Left renal pelvis (tissue), 4 donors: Measurements from ENCODE around the gene KLK3. TPM values are rescaled to one million over a fixed set of nuclear protein-coding genes. Genes with fewer than 3 reads are reported as not detected.

Source experiments
- DNase-seq, 4 donors: peaks; one replicate each; pipeline ENCODE4 v3.0.0-alpha.2; 2013; ENCODE audit warnings: low read depth in 4 of 4, low spot score in 3 of 4
- polyA plus RNA-seq, 4 donors: library from polyadenylated mRNA; unstranded; fragments of 120-200 nt; gene quantifications; one replicate each; pipeline ENCODE4 v1.2.1, GENCODE V29; 2013; ENCODE audit not compliant: insufficient read length in 4 of 4

The KLK3 gene
- polyA plus RNA-seq, 4 donors, result 0.47 to 0.88 (median 0.66) TPM; not detected in 1

DNA sequence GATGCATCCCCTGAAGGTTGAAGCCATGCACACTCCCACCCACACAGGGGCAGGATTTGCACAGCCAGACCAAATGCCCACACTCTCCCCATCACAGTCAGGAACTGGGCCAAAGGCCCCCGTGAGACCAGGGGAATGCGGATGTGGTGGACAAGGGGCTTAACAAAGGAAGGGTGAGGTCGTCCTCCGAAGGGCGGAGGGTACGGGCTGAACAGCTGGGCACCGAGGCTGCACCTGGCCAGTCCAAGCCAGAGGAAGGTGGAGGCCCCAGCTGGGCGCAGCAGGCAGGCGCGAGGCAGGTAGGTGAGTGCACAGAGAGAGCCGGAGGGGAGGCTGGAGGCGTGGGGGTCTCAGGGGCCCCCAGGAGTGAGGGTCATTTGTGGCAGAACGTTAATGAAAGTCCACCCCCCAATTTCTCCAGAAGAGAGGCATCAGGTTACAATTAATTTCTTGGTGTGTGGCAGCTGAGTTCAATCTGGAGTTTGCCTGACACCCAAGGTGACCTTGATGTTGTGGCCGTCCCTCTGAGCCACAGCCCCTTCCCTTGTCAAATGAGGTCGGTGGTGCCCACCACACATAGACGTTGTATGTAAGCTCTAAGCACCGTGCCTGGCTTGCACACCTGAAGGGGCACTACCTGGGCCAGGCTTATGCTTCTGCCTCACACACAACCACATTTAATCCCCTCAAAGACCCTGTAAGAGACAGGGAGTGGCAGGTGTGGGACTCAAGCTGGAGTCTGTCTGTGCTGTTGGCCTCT, 24.3 kb upstream of the KLK3 start:
- no peak for DNase-seq

GRCh38 chr19:50831026-50831396, 23.7 kb upstream of the KLK3 start:
- no peak for DNase-seq

GRCh38 chr19:50832666-50833065, 22.0 kb upstream of the KLK3 start:
- no peak for DNase-seq

GRCh38 chr19:50833117-50833801, 21.5 kb upstream of the KLK3 start, which contains the start of gene KLK15:
KLK15 (minus strand) TSS chr19:50833574; CDS start chr19:50831492, 2,082 bp downstream.
- no peak for DNase-seq

GRCh38 chr19:50833802-50834167, 20.9 kb upstream of the KLK3 start:
- no peak for DNase-seq

DNA sequence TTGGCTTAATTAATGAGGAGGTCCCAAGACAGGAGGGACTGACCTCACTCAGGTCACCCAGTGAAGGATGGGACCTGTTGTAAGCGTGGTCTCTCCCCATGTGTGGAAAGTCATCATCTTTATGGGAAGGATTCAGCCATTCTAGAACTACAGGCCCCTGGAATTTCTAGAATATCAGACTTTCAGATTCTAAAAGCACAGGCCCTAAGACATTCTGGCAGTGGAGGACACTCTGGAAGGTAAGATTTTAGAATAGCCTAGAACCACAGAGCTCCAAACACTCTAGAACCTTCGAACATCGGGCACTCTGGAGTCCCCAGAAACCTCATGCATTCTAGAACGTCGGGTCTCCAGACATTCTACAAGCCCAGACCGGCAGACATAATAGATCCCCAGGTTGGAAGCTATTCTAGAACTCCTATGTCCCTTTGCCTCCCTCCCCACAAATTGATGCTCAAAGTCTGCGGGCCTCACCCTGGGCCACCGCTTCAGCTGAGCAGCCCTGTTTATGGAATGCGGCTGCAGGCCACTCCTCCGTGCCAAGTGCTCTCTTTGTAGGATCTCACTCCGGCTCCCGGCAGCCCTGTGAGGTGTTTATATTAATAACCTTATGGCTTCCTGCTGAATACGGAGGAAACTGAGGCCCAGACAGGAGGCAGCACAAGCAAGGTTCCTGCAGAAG, 19.5 kb upstream of the KLK3 start:
- no peak for DNase-seq

DNA sequence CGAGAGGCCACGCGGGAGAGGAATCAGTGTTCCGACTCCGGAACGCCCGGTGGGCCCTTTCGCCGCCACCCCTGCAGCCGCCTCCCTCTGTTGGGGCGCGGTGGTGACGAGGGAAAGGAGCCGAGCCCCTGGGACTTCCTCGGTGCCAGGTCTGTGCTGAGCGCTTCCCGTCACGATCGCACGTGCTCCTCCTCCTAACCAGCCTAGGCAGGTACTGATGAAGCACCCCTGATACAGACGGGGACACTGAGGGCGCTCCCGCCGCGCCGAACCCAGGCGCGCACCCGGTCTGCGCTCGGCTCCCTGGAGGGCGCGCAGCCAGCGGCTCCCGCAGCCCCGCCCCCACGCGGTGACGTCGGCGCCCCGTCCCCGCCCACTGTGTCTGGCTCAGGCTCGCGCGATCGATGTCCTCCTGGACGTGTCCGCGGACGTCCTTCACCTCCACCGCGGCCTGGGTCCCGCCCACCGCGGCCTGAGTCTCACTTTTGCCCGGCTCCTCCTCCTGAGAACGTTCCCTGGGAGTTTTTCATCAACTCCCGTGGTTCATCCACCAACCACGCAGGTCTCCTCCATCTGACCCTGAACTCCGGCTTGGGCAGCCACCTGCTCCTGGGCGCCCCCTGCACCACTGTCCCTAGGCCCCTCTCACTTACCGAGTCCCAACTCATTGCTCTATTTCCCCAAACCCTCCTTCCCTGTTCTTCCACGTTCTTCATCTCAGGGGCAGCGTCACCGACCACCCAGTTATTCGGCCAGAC, 18.8 kb upstream of the KLK3 start:
- peak in 2 of 4 donors; percentile 36 to 58 for DNase-seq

DNA sequence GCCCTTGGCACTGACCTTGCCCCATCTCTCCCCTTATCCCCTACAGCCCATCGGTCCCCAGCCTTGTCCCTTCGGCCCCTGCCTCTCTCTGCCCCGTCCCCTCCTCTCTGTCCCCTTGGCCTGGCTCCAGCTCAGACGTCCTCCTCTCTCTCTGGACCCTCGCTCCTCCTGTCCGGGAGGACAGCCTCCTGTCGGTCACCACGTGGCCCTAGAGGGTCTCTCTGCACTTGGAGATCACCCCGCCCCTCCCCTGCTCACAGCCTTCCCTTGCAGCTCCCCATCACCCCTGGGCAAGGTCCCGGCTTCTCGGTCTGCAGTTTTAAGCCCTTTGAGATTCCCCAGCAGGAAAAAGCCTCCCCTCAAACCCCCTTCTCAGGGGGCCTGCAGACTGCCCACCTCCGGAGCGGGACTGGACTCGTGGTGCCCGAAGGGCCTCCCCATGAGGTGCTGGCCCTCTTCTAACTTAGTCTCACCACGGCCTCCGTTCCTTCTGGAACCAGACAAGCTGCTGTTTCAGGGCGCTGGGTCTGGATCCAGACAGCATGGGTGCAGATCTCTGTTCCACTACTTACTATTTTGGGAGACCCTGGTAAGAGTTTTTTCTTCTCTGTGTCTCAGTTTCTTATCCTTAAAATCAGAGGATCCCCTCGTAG, 18.0 kb upstream of the KLK3 start:
- DNase-seq, result no peak

DNA sequence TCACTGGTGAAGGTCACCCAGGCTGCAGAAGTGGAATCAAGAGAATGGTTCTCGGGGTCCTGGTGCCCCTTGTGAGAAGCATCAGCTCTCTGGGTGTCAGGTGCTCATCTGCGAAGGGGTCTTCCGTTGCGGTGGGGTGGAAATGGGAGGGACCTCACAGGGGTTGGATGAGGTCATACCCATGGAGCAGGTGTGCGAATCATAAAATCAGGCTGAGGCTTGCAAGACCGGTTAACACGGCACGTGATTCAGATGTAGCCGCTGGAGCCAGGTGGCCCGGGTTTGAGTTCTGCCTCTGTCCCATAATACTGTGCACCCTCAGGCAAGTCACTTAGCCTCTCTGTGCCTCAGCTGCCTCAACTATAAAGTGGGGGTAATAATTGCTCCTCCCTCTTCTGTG, 17.4 kb upstream of the KLK3 start:
- DNase-seq, result no peak

- DNase-seq, result no peak
Observed at GRCh38 chr19:50838239-50838638, 16.5 kb upstream of the KLK3 start.

- no peak for DNase-seq
Observed at GRCh38 chr19:50839712-50840655, 14.7 kb upstream of the KLK3 start.

- DNase-seq, result no peak
Observed at GRCh38 chr19:50842130-50842529, 12.6 kb upstream of the KLK3 start.

- no peak for DNase-seq
Observed at GRCh38 chr19:50843205-50843604, 11.5 kb upstream of the KLK3 start.

DNA sequence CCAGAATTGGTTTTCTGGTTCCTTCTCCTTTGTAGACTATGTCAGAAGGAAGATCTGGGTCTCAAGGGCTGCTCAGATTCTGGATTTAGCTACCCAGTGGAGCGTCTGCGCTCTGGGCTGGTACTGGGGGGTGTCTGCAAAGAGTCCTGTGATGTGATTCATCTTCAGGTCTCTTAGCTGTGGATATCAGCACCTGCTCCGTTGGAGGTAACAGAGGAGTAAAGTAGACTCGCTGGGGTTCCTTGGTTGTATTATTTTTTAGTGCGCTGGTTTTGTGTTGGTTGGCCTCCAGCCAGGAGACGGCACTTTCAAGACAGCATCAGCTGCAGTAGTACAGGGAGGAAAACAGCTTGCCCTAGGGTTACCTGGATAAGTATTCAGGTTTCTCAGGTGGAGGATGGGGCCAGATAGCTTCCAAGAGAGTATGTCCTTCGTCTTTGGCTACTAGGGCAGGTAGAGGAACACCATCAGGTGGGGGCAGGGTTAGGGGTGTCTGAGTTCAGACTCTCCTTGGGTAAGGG, 11.0 kb upstream of the KLK3 start:
- DNase-seq, result no peak

GRCh38 chr19:50844296-50844935, 10.3 kb upstream of the KLK3 start:
- DNase-seq, result no peak

- no peak for DNase-seq
Observed at GRCh38 chr19:50850738-50851137, 4.0 kb upstream of the KLK3 start.

- DNase-seq, result no peak
Observed at GRCh38 chr19:50851620-50852019, 3.1 kb upstream of the KLK3 start.

- no peak for DNase-seq
Observed at GRCh38 chr19:50857366-50857765, 2.7 kb downstream of the KLK3 start.

DNA sequence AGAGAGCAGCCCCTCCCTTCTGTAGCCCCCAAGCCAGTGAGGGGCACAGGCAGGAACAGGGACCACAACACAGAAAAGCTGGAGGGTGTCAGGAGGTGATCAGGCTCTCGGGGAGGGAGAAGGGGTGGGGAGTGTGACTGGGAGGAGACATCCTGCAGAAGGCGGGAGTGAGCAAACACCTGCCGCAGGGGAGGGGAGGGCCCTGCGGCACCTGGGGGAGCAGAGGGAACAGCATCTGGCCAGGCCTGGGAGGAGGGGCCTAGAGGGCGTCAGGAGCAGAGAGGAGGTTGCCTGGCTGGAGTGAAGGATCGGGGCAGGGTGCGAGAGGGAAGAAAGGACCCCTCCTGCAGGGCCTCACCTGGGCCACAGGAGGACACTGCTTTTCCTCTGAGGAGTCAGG, 4.2 kb downstream of the KLK3 start:
- DNase-seq, result no peak
